ENCODE results near the gene MFSD12. TPM values are rescaled to one million over a fixed set of nuclear protein-coding genes. Genes with fewer than 3 reads are reported as not detected.

MFSD12 gene
- total RNA-seq, 4 donors from 2014 or later = 36.4 to 90.9 (median 66.7) TPM

DNA sequence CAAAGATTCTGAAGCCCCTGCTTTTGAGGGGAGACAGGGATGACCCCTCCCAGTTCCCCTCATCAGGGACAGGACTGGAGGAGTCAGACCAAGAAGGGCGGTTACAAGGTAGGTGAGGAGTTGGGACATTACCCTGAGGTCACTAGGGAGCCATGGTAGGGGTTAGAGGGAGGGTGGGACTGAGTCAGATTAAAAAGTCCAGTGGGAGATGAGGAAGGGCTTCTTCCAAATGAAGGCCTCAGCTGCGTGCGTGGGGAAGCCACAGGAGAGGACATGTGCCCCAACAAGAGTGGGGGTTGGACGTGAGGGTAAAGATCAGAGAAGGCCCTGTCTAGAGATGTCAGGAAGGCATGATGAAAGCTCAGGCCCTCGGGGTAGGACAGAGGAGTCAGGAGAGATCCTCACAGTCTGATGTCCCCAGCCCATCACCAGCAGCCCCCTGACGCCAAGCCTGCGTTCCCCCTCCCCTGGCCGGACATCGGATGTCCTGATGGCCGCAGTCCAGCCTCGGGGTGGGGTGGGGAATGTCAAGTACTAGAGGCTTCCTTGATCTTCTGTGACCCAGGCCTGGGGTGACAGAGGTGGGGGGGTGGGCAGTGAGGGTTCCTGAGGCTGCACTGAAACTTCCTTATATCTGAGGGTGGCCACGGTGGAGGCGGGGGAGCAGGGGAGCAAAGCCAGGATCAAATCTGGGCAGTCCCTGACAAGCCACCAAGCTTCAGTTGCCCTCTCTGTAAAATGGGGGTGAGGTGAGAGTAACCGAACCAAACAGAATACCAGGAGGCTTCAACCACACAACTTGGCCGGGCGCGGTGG lies 6.5 kb upstream of the MFSD12 start:
- Histone ChIP-seq H3K9me3 (no peaks in the 10 kb centered on the region), H3K4me1 (no peaks in the 10 kb centered on the region), H3K27me3 (no peaks in the 10 kb centered on the region), H3K4me3 (replicated peaks in 1 of 3) (no peak overlapping the region), H3K36me3 (no peaks in the 10 kb centered on the region), H3K27ac (no peak overlapping the region)
- DNase-seq = no peak
- WGBS, 2 donors = 72 to 76% methylated on average over 11 to 17 of the region's 17 CpGs
- no peak for TF ChIP-seq POLR2A (IDR thresholded peaks at IDR 0.05)
- TF ChIP-seq, protein P1, sequence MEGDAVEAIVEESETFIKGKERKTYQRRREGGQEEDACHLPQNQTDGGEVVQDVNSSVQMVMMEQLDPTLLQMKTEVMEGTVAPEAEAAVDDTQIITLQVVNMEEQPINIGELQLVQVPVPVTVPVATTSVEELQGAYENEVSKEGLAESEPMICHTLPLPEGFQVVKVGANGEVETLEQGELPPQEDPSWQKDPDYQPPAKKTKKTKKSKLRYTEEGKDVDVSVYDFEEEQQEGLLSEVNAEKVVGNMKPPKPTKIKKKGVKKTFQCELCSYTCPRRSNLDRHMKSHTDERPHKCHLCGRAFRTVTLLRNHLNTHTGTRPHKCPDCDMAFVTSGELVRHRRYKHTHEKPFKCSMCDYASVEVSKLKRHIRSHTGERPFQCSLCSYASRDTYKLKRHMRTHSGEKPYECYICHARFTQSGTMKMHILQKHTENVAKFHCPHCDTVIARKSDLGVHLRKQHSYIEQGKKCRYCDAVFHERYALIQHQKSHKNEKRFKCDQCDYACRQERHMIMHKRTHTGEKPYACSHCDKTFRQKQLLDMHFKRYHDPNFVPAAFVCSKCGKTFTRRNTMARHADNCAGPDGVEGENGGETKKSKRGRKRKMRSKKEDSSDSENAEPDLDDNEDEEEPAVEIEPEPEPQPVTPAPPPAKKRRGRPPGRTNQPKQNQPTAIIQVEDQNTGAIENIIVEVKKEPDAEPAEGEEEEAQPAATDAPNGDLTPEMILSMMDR (IDR thresholded peaks at IDR 0.05) = no peak
- intact Hi-C loops (cut with DNase I) = no loop called here

DNA sequence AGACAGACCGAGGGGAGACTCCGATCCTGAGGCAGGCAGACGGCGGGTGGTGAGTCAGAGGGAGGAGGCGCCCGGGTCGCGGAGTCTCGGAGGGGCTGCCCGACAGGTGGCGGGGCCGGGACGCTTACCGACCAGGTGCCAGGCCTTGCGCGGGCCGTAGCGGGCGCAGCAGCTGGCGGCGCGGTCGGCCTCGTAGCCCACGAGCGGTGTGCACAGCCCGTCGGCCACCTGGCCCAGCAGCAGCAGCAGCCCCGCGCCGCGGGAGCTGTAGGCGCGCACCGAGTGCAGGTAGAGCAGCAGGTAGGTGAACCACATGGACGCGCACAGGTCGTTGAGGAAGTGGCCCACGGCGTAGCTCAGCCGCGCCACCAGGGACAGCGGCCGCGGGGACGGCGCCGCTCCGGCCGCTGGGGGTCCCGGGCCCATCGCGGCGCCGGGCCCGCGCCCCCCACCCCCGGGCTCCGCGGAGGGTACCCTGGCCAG lies 367 bp downstream of the MFSD12 start:
- 0% methylated on average over 7 to 15 of the region's 60 CpGs for WGBS, 2 donors
- DNase-seq = peak; percentile 43 to 64

DNA sequence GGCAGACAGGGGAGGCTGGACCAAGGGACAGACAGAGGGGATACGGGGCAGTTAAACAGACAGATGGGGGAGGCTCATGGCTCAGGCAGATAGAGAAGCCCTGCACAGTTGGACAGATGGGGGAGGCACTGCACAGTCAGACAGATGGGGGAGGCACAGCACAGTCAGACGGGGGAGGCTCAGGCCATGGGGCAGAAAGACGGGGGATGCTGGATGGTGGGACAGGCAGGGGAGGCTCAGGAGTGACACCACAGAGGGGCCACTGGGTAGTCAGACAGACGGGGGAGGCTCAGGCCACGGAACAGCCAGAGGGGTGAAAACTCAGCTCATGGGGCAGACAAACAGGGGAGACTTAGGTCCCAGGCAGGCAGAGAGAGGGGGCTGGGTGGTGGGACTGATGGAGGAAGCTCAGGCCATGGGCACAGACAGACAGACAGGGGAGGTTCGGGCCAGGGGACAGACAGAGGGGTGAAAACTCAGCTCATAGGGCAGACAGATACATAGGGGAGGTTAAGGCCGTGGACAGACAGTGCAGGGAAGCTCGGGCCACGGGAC lies 886 bp downstream of the MFSD12 start:
- Histone ChIP-seq H3K36me3 (no peaks in the 10 kb centered on the region), H3K4me1 (peaks cover 7 to 20% of the 10 kb centered on the region in 2 donors), H3K27me3 (no peaks in the 10 kb centered on the region), H3K4me3 (replicated peaks in 1 of 3) (peak overlapping the region; percentile 74 to 86 (median 76)), H3K27ac (no peak overlapping the region), H3K9me3 (no peaks in the 10 kb centered on the region)
- WGBS, 2 donors = 28 to 36% methylated on average over 9 of the region's 9 CpGs
- TF ChIP-seq, protein P1 (IDR thresholded peaks at IDR 0.05) = no peak
- TF ChIP-seq POLR2A (IDR thresholded peaks at IDR 0.05) = no peak
- no peak for DNase-seq
- intact Hi-C loops (cut with DNase I) = loop anchor here (2.0 kb wide), 1 partner anchor 16 kb away; the partner anchor contains the start of gene HMG20B

More for the DNA sequence above, 367 bp downstream of the MFSD12 start:
- TF ChIP-seq, protein P1 (IDR thresholded peaks at IDR 0.05) = peak in 3 of 6 experiments; percentile 18 to 34 (median 31)
- no peak for TF ChIP-seq POLR2A (IDR thresholded peaks at IDR 0.05)
- Histone ChIP-seq H3K27ac (no peak overlapping the region), H3K36me3 (no peaks in the 10 kb centered on the region), H3K9me3 (no peaks in the 10 kb centered on the region), H3K4me1 (peaks cover 7 to 20% of the 10 kb centered on the region in 2 donors), H3K4me3 (replicated peaks in 1 of 3) (peak overlapping the region; percentile 74 to 86 (median 76)), H3K27me3 (no peaks in the 10 kb centered on the region)
- intact Hi-C loops (cut with DNase I) = loop anchor here (2.0 kb wide), 1 partner anchor 16 kb away; the partner anchor contains the start of gene HMG20B

DNA sequence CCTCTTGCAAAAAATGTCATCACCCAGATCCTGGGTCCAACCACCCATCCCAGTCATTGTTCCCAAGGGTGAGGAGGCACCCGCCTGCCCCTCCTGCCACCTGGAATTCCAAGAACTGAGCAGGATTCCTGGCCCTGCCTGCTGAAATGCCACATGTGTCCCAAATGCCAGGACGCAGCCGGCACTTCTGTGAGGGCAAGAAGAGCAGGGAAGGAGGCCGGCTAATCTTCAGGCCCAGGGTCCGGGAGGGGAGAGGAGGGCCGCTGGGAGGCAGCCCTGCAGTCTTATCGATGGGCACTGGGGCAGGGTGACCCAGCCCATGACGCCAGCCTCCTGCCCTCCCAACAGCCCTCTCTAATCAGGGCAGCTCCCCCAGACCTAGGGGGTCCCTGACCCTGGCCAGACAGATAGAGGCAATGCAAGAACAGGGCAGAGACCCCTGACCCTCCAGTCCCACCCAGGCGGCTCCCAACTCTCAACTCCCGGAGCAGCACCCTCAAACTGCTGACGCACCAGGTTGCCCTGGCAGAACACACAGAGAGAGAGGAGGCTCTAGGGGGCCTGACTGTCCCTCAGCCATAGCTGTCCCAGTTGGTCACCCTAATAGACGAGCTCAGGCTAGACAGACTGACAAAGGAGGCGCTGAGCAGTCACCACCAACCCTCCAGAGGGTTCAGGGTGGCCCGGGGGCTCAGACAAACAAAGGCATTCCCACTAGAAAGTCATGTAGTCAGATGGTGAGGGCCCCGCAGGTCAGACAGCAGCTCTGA lies 1.5 kb downstream of the MFSD12 start:
- no peaks in the 10 kb centered on the region for H3K9me3 ChIP-seq
- H3K27ac ChIP-seq = no peak overlapping the region
- H3K27me3 ChIP-seq = no peaks in the 10 kb centered on the region
- DNase-seq = no peak
- 74 to 75% methylated on average over 9 to 13 of the region's 15 CpGs for WGBS, 2 donors
- peaks cover 7 to 20% of the 10 kb centered on the region in 2 donors for H3K4me1 ChIP-seq
- peak overlapping the region in 1 of 3 donors; percentile 86 for H3K4me3 ChIP-seq (replicated peaks in 1 of 3)
- no peaks in the 10 kb centered on the region for H3K36me3 ChIP-seq
- TF ChIP-seq, protein P1 (IDR thresholded peaks at IDR 0.05) = no peak
- no peak for TF ChIP-seq POLR2A (IDR thresholded peaks at IDR 0.05)
- intact Hi-C loops (cut with DNase I) = loop anchor here (2.0 kb wide), 1 partner anchor 17 kb away; the partner anchor contains the start of gene HMG20B

Data from thyroid gland (tissue), 4 donors.